ENCODE data around the gene KLK4.

Gene KLK4

GRCh38 chr19:50878851-50879250 is 32.3 kb downstream of the KLK4 start:
- Histone ChIP-seq H3K36me3 (no peaks in the 10 kb centered on the region), H3K9me3 (no peaks in the 10 kb centered on the region), H3K27me3 (peaks cover 11% of the 10 kb centered on the region), H3K4me3 (ENCODE audit: low read depth, low read length) (no peak overlapping the region), H3K4me1 (no peaks in the 10 kb centered on the region; the same call in 1 of the 2 replicates)
- no peak for DNase-seq
- TF ChIP-seq CTCF (IDR thresholded peaks at IDR 0.05; ENCODE audit: low read depth, low read length) = no peak

GRCh38 chr19:50877338-50877737 is 33.9 kb downstream of the KLK4 start:
- no peak for DNase-seq
- Histone ChIP-seq H3K4me3 (ENCODE audit: low read depth, low read length) (no peak overlapping the region), H3K4me1 (no peaks in the 10 kb centered on the region; the same call in 1 of the 2 replicates), H3K9me3 (no peaks in the 10 kb centered on the region), H3K36me3 (no peaks in the 10 kb centered on the region), H3K27me3 (peaks cover 14% of the 10 kb centered on the region)
- no peak for TF ChIP-seq CTCF (IDR thresholded peaks at IDR 0.05; ENCODE audit: low read depth, low read length)

- Histone ChIP-seq H3K9me3 (no peaks in the 10 kb centered on the region), H3K27me3 (peaks cover 14% of the 10 kb centered on the region), H3K4me3 (ENCODE audit: low read depth, low read length) (no peak overlapping the region), H3K4me1 (no peaks in the 10 kb centered on the region; the same call in 1 of the 2 replicates), H3K36me3 (no peaks in the 10 kb centered on the region)
- no peak for DNase-seq
- no peak for TF ChIP-seq CTCF (IDR thresholded peaks at IDR 0.05; ENCODE audit: low read depth, low read length)
Observed at GRCh38 chr19:50876456-50876855, 34.7 kb downstream of the KLK4 start.

GRCh38 chr19:50875795-50876422 is 35.3 kb downstream of the KLK4 start:
- DNase-seq = no peak
- TF ChIP-seq CTCF (IDR thresholded peaks at IDR 0.05; ENCODE audit: low read depth, low read length) = no peak
- no peak overlapping the region for H3K4me3 ChIP-seq (ENCODE audit: low read depth, low read length)
- H3K36me3 ChIP-seq = no peaks in the 10 kb centered on the region
- H3K27me3 ChIP-seq = peaks cover 14% of the 10 kb centered on the region
- H3K9me3 ChIP-seq = no peaks in the 10 kb centered on the region
- H3K4me1 ChIP-seq = no peaks in the 10 kb centered on the region; the same call in 1 of the 2 replicates

GRCh38 chr19:50874211-50874610 is 37.0 kb downstream of the KLK4 start:
- no peak for TF ChIP-seq CTCF (IDR thresholded peaks at IDR 0.05; ENCODE audit: low read depth, low read length)
- DNase-seq = no peak
- Histone ChIP-seq H3K4me3 (ENCODE audit: low read depth, low read length) (no peak overlapping the region), H3K9me3 (no peaks in the 10 kb centered on the region), H3K27me3 (peaks cover 14% of the 10 kb centered on the region), H3K36me3 (no peaks in the 10 kb centered on the region), H3K4me1 (peaks cover 4% of the 10 kb centered on the region; the same call in 1 of the 2 replicates)

GRCh38 chr19:50873056-50873455 is 38.1 kb downstream of the KLK4 start, which contains the start of gene KLK2:
Gene KLK2 (plus strand): TSS chr19:50873439. CDS start chr19:50873474, 35 bp downstream.
- Histone ChIP-seq H3K9me3 (no peaks in the 10 kb centered on the region), H3K4me3 (ENCODE audit: low read depth, low read length) (no peak within 1 kb of the TSS), H3K27me3 (peaks cover 14% of the 10 kb centered on the region), H3K36me3 (no peaks in the 10 kb centered on the region), H3K4me1 (peaks cover 6% of the 10 kb centered on the region; the same call in 1 of the 2 replicates)
- TF ChIP-seq CTCF (IDR thresholded peaks at IDR 0.05; ENCODE audit: low read depth, low read length) = no peak
- DNase-seq = no peak
